Left ventricle myocardium inferior (tissue), 1 donor: Measurements from ENCODE around the gene TAOK3. TPM values are rescaled to one million over a fixed set of nuclear protein-coding genes. Genes with fewer than 3 reads are reported as not detected.

ENCODE experiments used
- DNase-seq: peaks from one replicate; pipeline ENCODE4 v3.0.0-alpha.2; 2020
- H3K27ac ChIP-seq: fragments of 200-600 bp; replicated peaks from 2 replicates; pipeline ENCODE4 v1.8.0; 2021
- H3K27me3 ChIP-seq: fragments of 200-600 bp; 2 replicates; pipeline ENCODE4 v1.8.0; 2021; ENCODE audit warnings: low read depth
- H3K36me3 ChIP-seq: fragments of 200-600 bp; 2 replicates; pipeline ENCODE4 v1.8.0; 2021
- H3K4me1 ChIP-seq: fragments of 200-600 bp; 2 replicates; pipeline ENCODE4 v1.8.0; 2021
- H3K4me3 ChIP-seq: fragments of 200-600 bp; 2 replicates; pipeline ENCODE4 v1.8.0; 2021; ENCODE audit warnings: mild to moderate bottlenecking, moderate library complexity
- H3K9me3 ChIP-seq: fragments of 200-600 bp; replicated peaks from 2 replicates; pipeline ENCODE4 v1.8.0; 2021
- intact Hi-C: fragments of 100-400 bp; cut with micrococcal nuclease; formaldehyde crosslinking; loops from one replicate; pipeline ENCODE4 v1.11.0; 2022
- total RNA-seq: library from RNA; stranded (reverse); fragmentation: NEBNext Ultra II Directional; extraction: Animal tissue kit (Norgen Biotek cat#: 25700); gene quantifications from one replicate; pipeline ENCODE4 v1.2.1, GENCODE V29; 2021
- TF ChIP-seq, protein P1 (sequence below): fragments of 200-600 bp; IDR thresholded peaks from 2 replicates; pipeline ENCODE4 v1.8.0; 2021; ENCODE audit warnings: antibody characterized with exemption, mild to moderate bottlenecking, borderline replicate concordance
- donor health status: DM: no; HTN: yes; CAD: no; lungs with severe emphysema.

The TAOK3 gene
- total RNA-seq, 1 donor from 2014 or later = 21.4 TPM

DNA sequence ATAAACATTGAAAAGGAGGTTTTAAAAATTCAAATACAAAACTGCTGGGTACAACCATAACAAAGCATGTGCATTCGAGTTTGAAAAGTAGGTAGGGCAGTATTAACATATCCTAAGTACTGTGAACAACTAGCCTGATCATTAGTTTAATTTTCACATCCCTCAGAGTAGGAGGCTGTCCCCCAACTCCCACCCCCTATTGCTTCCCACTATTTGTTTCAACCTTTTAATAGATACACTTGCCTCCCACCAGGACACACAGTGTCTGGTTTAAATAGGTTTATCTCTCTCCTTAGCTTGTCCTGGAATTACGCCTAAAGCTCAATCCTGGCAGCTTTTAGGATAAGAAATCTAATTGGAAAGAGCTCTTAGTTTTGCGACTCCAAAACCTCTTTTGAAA lies 2.1 kb downstream of the TAOK3 start:
- intact Hi-C loops = loop anchor here (5.0 kb wide), 1 partner anchor 183 kb away; no protein-coding TSS in a partner anchor
- Histone ChIP-seq H3K27ac (peak overlapping the region; percentile 95), H3K4me3 (peak overlapping the region; percentile 98), H3K36me3 (no peaks in the 10 kb centered on the region), H3K4me1 (peaks cover 55% of the 10 kb centered on the region), H3K27me3 (no peaks in the 10 kb centered on the region), H3K9me3 (no peaks in the 10 kb centered on the region)
- DNase-seq = no peak
- TF ChIP-seq, protein P1, sequence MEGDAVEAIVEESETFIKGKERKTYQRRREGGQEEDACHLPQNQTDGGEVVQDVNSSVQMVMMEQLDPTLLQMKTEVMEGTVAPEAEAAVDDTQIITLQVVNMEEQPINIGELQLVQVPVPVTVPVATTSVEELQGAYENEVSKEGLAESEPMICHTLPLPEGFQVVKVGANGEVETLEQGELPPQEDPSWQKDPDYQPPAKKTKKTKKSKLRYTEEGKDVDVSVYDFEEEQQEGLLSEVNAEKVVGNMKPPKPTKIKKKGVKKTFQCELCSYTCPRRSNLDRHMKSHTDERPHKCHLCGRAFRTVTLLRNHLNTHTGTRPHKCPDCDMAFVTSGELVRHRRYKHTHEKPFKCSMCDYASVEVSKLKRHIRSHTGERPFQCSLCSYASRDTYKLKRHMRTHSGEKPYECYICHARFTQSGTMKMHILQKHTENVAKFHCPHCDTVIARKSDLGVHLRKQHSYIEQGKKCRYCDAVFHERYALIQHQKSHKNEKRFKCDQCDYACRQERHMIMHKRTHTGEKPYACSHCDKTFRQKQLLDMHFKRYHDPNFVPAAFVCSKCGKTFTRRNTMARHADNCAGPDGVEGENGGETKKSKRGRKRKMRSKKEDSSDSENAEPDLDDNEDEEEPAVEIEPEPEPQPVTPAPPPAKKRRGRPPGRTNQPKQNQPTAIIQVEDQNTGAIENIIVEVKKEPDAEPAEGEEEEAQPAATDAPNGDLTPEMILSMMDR = no peak

DNA sequence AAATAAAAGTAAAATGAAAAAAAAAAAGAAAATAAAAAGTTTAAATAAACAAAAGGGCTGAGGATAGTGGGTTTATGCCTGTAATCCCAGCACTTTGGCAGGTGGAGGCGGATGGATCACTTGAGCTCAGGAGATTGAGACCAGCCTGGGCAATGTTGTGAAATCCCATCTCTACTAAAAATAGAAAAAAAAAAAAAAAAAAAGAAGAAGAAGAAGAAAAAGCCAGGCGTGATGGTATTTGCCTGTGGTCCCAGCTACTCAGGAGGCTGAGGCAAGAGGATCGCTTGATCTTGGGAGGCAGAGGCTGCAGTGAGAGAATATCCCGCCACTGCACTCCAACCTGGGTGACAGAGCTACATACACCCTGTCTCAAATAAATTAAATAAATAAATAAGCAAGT lies 3.9 kb downstream of the TAOK3 start:
- TF ChIP-seq, protein P1 = no peak
- H3K4me3 ChIP-seq = no peak overlapping the region
- H3K27me3 ChIP-seq = no peaks in the 10 kb centered on the region
- no peaks in the 10 kb centered on the region for H3K9me3 ChIP-seq
- H3K27ac ChIP-seq = no peak overlapping the region
- H3K36me3 ChIP-seq = no peaks in the 10 kb centered on the region
- DNase-seq = no peak
- intact Hi-C loops = no loop called here
- H3K4me1 ChIP-seq = peaks cover 42% of the 10 kb centered on the region

DNA sequence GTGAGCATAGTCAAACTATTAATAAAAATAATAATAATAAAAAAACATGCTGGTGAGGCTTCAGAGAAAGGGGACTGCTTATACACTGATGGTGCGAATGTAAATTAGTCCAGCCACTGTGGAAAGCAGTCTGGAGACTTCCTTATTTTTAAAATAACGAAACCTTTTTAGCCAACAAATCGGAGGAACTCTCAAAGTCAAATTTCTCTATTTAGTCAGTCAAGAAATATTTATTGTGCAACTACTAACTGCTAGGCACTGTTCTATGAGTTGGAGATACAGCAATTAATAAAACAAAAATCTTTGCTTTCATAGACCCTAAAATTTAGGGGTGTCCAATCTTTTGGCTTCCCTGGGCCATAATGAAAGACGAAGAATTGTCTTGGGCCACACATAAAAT lies 10.8 kb downstream of the TAOK3 start:
- no peaks in the 10 kb centered on the region for H3K36me3 ChIP-seq
- no peaks in the 10 kb centered on the region for H3K27me3 ChIP-seq
- H3K9me3 ChIP-seq = no peaks in the 10 kb centered on the region
- TF ChIP-seq, protein P1 = no peak
- intact Hi-C loops = no loop called here
- no peak overlapping the region for H3K27ac ChIP-seq
- H3K4me1 ChIP-seq = peaks cover 33% of the 10 kb centered on the region
- H3K4me3 ChIP-seq = no peak overlapping the region
- no peak for DNase-seq

DNA sequence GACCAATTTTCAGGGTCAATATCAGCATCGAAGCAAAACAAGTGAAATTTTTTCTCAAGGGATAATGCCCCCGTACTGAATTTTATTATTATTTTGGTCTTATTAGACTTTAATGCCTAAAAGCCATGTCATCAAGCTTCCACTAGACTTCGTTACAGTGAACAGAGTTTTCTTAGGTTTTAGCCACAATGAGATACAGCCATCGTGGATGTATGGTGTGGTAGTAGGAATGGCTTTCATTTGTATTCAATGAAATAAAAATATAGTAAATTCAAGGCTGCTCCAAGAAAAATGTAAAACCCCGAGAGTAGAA lies 11.7 kb downstream of the TAOK3 start:
- TF ChIP-seq, protein P1 = no peak
- H3K4me3 ChIP-seq = no peak overlapping the region
- H3K9me3 ChIP-seq = no peaks in the 10 kb centered on the region
- intact Hi-C loops = no loop called here
- no peaks in the 10 kb centered on the region for H3K27me3 ChIP-seq
- peaks cover 39% of the 10 kb centered on the region for H3K4me1 ChIP-seq
- no peaks in the 10 kb centered on the region for H3K36me3 ChIP-seq
- no peak for DNase-seq
- no peak overlapping the region for H3K27ac ChIP-seq

DNA sequence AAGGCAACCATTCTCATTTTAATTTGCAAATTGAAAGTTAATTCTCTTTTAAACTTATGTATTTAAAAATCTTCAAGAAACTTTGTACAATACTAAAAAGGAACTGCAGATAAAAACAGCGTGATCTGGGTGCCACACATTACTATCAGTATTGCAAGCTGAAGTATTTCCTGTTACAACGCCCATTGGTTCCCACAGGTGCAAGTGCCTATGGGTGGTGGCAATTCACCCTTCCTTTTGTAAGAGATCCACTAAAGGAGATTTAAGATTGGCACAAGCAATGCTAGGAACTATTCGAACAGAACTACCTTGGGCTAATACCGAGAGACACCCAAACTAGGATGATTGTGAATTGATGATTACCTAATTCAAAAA lies 13.2 kb downstream of the TAOK3 start:
- intact Hi-C loops = no loop called here
- Histone ChIP-seq H3K27ac (no peak overlapping the region), H3K9me3 (no peaks in the 10 kb centered on the region), H3K36me3 (no peaks in the 10 kb centered on the region), H3K4me3 (no peak overlapping the region), H3K27me3 (no peaks in the 10 kb centered on the region), H3K4me1 (peaks cover 35% of the 10 kb centered on the region)
- TF ChIP-seq, protein P1 = no peak
- DNase-seq = no peak
